Effector memory CD4-positive, alpha-beta T cell (primary cell): Measurements from ENCODE around the gene SWI5.

ENCODE experiments used
- DNase-seq, 3 donors: peaks; one replicate each; pipeline ENCODE4 v3.0.0-alpha.2; 2020
- H3K27ac ChIP-seq: 2 replicates; pipeline ENCODE4 v1.7.0; 2013; ENCODE audit warnings: mild to moderate bottlenecking, low read length, moderate library complexity; ENCODE audit not compliant: insufficient read depth, poor library complexity, severe bottlenecking
- H3K27me3 ChIP-seq: replicated peaks from 2 replicates; pipeline ENCODE4 v1.7.0; 2013; ENCODE audit warnings: mild to moderate bottlenecking, low read length; ENCODE audit not compliant: insufficient read depth, control insufficient read depth, poor library complexity, severe bottlenecking
- H3K36me3 ChIP-seq: 2 replicates; pipeline ENCODE4 v1.7.0; 2013; ENCODE audit warnings: mild to moderate bottlenecking, low read length, moderate library complexity; ENCODE audit not compliant: control insufficient read depth, insufficient read depth
- H3K4me1 ChIP-seq: 2 replicates; pipeline ENCODE4 v1.7.0; 2013; ENCODE audit warnings: low read length, mild to moderate bottlenecking; ENCODE audit not compliant: control insufficient read depth, insufficient read depth, poor library complexity, severe bottlenecking
- H3K4me3 ChIP-seq: 2 replicates; pipeline ENCODE4 v1.7.0; 2013; ENCODE audit warnings: low read length, low read depth, mild to moderate bottlenecking; ENCODE audit not compliant: insufficient read depth, poor library complexity, severe bottlenecking
- H3K9me3 ChIP-seq: 2 replicates; pipeline ENCODE4 v1.7.0; 2013; ENCODE audit warnings: mild to moderate bottlenecking, low read length, moderate library complexity; ENCODE audit not compliant: control insufficient read depth

The SWI5 gene

GRCh38 chr9:128335914-128336313, 59.8 kb downstream of the SWI5 start:
- DNase-seq: no peak
- no peaks in the 10 kb centered on the region for H3K27me3 ChIP-seq
- no peak overlapping the region for H3K4me3 ChIP-seq
- no peak overlapping the region for H3K27ac ChIP-seq
- H3K36me3 ChIP-seq: peaks cover 10% of the 10 kb centered on the region
- H3K9me3 ChIP-seq: no peaks in the 10 kb centered on the region
- peaks cover 6% of the 10 kb centered on the region for H3K4me1 ChIP-seq

- Histone ChIP-seq H3K36me3 (peaks cover 4% of the 10 kb centered on the region), H3K27ac (no peak overlapping the region), H3K9me3 (no peaks in the 10 kb centered on the region), H3K4me1 (peaks cover 11% of the 10 kb centered on the region), H3K4me3 (no peak overlapping the region), H3K27me3 (no peaks in the 10 kb centered on the region)
- DNase-seq: no peak
Observed at GRCh38 chr9:128337936-128338335, 61.9 kb downstream of the SWI5 start.
